GM21360 (cell line): Measurements from ENCODE around the gene KIRREL3.
A peak's percentile ranks its signal among the peaks of the same experiment; 100 is the strongest.

Experiments
- ATAC-seq: cut with Tn5 transposase; IDR thresholded peaks from one replicate; pipeline ENCODE4 v1.9.1; 2021; ENCODE audit warnings: mild to moderate bottlenecking, moderate library complexity; ENCODE audit not compliant: unreplicated experiment

The KIRREL3 gene

DNA sequence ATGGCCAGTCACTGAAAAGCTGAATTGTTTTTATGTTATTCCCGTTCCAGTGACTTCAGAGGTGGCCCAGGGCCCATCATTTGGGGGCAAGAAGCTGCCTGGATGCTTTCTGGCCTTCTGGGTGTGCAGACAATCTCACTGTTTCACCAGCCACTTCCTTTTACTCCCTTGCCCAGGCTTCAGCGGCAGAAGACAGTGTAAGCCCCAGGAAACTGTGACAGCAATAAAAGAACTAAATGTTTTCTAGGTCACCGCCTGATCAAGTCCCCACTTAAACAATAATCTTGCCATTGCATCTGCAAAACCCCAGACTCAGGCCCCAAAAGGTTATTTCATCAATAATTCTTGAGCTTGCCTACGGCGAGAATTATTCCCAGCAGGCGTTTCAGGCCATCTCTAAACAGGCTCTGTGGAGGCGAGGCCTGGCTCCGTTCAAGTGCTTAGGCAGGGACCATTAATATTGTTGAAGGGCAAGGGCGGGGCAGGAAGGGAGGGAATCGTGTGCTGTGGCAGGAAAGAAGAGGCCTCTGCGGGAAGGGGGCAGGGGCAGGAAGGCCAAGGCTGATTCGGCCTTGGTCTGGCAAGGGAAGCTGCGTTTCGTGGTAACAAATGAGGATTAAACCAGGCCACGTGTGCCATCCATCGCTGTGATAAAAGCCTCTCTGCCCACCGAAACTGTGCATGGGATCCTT lies 252.3 kb downstream of the KIRREL3 start:
- no peak for ATAC-seq

DNA sequence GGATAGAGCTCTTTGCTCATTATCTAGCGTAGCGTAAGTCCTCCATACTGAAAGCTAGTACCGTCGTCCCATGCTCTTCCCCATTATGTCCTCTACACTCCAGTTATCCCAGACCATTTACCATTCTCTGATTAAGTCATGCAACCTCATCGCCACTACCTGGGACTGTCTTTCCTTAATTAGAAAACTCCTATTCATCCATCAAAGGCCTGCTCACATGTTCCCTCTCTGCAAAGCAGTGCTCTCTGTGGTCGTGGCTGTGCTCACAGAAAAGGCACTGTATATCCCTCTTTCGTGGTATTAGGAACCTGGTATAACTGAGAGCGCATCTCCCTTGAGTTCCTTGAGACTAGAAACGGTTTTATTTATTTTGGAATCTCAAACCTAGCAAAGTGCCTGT lies 253.3 kb downstream of the KIRREL3 start:
- ATAC-seq: no peak

DNA sequence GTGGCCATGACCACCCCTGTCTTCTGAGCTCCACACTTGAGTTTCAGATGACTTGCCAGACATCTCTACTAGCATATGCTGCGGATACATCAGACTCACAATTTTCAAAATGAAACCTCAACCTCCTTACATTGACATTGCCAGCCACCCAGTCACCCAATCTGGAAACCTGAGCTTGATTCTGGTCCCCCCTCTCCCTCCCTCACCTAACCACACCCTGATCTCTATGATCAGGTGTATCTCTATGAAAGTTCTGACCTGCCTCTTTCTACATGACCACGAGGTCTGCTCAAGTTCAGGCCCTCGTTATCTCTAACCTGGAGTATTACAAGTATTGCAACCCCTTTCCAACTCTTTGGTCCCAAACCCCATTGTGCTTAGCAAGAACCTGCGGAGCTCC lies 254.1 kb downstream of the KIRREL3 start:
- ATAC-seq: no peak

DNA sequence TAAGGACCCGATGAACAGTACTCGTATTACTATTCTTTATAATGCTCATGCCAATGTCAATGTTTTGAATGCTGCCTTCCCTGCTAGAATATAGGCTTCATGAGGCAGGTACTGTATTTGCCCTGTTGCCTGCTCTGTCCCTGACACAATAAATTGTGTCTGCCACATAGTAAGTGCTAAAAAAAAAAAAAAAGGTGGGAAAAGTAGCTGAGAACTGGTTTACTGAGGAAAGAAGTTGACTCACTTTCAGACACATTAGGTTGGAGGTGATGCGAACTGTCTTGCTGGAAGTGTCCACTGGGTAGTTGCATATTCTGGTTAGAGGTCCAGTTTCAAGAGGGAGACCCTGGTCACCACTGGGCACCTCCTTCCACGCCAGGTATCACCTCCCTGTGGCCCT lies 255.9 kb downstream of the KIRREL3 start:
- no peak for ATAC-seq

DNA sequence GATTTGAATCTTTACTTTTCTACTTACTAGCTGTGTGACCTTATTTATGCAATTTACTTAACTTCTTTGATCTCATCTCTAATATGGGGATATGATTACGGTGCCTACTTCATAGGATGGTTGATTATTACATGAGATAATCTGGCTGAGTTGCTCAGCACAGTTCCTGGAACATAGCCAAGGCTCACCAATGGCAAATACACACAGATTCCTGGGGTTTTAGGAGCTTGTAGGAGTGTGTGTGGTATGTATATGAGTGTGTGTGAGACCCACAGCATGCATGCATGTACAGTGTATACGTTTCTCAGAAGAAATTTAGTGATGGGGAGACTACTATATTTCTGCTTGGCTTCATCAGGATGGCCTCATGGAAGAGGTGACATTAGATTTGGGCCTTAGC lies 256.9 kb downstream of the KIRREL3 start:
- no peak for ATAC-seq

DNA sequence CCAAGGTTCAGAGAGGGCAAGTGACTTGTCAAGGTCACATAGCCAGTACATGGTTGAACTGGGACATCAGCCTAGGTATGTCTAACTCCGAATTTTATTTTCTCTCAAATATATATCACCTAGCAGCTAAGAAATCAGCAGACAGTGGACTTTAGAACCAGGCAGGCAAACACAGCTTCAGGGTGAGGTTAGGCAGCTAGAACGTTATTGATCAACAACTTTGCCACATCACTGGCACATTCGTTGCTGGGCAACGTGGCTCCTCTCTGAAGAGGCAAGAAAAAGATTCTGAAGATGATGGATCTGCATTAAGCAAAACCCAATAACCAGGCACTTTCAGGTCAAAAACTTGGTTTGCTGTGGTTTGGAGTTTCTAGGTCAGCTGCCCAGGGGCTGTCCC lies 258.0 kb downstream of the KIRREL3 start:
- no peak for ATAC-seq

DNA sequence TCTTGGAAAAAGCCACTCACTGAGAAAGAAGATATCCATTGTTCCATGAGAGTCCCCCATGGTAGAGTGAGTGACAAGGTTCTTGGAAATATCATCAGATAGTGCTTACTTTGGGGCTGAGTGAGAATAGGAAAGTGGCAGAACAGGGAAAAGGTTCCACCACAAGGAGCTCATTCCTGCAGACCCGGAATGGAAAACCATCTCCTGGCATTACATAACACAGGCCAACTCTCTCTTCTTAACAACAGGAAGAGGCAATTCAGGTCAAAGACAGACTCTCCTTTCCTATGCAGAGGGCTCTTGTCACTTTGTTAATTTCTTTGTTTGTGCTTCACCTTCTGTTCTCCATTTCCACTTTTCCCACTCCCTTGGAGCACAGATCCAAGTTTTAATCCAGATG lies 259.7 kb downstream of the KIRREL3 start:
- ATAC-seq: no peak

DNA sequence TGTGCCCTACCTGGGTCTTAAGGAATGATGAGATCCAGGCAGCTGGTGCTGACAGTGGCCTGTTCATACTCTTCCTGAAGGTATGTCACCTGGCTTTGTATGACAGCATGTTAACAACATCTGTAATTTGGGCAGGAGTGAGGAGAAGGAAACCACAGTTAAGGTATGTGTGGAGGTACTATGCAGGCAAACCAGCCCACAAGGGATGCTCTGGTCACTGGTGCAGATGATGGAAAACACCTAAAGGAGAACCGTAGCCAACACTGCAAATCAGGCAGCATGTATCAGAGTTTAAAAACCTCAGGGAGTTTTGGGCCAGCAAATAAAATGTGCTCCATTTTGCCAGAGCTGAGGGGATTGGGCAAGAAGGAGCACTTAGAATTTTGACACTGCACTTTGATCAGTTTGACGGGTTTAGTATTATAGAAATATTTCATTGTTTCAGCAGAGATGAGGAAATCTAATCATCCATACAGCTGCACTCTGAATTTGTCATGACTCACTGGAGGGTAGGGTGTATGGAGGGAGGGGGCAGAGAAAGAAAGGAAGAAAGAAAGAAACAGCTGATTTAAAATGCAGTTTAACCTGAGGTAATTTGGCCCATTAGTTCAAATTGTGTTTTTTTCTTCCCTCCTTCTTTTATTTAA lies 260.9 kb downstream of the KIRREL3 start:
- ATAC-seq: no peak

DNA sequence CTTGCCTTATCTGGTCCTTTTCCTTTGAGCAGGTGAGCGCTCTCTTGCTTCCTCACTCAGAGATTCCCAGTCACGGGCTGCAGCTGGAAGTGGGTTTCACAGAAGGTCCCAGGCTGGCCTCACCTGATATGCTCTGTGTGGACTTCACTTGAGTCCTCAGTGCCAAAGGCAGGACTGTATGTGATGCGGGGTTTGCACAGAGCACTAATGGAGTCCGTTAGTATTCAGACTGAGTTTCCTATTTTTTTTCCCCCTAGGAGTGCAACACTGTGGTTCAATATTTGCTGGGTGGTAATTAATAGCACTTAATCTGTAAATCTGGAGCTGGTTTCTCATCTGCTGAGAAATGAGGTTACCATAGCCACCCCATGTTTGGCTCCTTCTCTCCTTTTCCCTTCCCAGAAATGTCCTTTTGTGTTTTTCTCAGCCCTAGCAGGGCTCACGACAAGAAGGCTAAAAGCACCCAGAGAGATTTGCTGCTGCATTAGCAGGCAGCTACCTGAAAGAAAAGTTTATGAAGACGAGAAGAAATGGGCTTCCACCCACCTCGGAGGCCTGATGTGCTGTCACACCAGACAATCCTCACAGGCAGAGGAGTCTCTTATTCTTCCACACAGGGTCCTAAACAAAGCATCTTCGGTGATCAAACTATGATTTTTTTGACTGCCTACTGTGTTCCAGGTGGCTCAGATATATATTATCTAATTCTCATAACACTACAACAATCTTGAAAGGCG lies 262.1 kb downstream of the KIRREL3 start:
- no peak for ATAC-seq

DNA sequence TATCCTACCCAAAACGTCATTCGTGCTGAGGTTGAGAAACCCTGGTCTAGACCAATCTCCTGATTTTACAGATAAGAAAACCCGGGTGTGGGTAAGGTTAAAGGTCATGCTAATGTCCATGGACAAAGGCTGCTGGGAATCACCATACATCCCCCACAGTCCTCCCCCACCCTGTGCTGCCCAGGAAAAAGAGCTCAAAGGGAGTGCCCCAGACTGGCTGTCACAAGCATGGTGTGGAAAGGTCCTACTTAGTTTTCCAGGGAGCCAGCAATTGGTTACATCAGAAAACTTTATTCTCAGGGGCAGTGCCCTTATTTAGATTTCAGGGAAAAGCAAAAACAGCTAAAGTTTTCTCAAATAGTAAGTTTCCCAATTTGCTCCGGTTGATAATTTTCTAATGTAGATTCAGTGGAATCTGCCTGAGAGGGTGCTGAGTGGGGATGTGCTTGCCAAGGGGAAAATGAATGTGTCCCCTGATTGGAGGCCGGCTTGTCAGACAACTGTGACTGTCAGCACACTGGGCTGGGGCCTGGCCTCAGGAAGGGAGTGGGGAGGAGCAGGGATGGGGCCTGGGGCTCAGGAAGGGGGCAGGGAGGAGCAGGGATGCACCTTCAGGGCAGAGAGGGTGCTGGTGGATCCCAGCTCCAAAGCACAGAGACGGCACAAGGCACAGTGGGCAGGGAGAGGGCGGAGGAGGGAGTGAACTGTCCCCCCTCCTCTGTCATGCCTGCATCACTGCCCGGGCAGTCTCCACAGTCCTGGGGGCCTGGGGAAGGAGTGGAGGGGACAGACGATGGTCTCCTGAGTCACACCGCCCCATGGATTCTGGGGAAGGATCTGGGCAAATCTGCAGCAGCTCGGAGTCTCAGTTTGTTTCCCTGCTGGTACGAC lies 263.6 kb downstream of the KIRREL3 start:
- no peak for ATAC-seq

DNA sequence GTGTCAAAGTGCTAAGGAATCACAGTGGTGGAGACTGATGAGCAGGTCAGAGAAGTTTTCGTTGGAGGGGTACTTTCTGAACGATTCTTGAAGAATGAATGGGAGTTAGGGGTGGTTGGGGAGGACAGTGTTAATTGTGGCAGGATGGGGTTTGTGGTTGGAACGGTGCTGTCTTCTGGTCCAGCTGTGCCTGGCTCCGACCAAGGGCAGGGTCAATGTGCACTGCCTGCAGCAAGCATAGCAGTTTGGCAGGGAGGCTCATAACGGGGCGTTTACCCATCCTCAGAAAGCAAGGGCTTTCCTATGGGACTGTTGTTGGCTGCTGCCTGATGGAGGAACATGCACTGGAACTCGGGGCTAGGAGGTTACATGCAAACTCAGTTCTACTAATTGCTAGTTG lies 265.8 kb downstream of the KIRREL3 start:
- ATAC-seq: no peak

DNA sequence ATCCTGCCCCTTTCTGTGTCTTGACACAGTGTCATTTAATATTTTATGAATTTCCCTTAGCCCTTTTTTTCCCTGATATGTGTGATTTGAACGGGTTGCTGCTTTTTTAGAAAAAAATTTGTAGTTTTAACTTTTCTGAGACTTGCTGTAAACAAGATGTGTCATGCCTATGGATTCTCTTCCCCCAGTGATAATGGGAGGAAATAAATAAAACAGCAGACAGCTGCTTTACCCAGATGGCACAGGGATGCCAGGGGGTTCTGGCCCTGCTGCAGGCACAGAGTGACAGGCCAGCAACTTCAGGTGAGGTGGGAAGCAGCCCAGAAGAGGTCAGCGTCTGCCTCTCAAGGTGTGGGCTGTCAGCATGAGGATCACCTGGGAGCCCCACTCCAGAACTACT lies 266.9 kb downstream of the KIRREL3 start:
- no peak for ATAC-seq

DNA sequence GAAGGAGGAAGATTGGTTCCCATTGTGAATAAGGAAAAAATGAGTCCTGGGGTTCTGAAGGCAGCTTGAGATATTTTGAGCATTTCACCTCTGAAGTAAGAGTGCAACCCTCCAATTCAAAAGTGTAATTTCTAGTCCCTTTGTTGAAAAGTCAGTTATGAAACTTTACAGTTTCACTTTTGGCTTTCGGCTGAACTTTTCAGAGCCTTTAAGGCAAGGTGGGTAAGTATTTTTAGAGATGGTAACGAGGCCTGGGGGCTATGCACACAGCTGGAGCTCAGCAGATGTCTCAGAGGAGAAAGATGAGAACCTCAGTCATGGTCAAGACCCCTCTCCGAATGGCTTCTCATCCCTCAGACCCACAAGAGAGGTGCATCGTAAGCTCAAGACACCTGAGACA lies 267.6 kb downstream of the KIRREL3 start:
- ATAC-seq: peak; percentile 78

DNA sequence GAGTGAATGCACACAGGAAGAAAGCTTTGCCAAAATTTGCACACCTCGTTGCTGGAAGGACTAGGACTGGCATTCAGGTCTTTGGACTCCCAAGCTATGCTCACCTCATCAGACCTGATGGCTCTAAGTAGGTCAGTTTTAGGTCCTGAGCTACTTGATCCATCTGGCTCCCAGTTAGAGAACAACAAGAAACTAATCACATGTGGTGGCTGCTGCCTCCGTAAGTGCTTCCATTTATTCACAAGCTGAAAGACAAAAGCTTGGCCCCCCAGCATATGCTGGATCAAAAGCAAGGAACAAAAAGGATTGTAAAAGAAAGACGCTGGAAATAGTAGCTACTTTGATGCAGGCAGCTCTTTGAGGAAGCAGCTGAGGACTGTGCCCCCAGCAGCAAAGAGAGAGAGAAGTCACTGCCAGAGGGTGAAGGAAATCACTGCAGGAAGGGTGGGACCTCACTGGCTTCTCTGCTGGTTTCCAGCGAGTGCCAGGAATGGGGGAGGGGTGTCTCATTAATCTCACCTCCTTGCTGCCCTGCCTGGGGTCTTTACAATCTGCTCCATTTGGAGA lies 268.9 kb downstream of the KIRREL3 start:
- no peak for ATAC-seq

DNA sequence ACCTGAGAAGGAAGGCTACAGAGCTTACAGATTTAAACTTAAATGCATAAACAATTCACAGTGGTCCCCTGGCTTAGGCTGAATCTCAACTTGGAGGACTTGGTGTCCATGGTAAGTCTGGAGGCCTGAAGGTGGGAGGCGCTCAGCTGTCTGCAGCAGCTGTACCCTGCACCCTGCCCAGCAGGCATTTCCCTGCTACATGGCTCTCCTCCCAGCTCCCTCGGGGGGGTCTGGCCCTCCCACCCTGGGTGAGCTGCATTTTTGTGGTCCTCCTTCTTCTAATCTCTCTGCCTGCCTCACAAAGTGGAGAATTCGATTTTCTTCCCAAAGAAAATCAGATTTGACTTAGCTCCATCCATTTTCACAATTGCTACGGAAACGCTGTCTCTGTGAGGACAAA lies 273.2 kb downstream of the KIRREL3 start:
- ATAC-seq: no peak

DNA sequence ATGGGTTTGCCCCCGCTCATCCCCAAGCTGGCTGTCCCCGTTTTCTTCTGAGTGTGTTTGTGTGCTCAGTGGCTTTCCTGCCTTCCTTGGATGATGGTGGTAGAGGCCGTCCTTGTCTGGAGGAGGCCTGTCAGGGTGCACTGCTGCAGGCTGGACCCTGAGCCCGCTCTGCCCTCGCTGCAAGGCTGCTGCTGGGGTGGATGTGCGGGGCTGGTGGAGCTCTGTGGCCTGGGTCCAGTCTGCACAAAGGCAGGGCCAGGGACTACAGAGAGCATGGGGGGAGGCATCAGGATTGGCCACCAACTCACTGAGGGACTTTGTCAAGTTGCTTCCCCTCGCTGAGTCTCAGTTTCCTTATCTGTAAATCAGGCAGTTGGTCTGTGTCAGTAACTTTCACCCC lies 275.0 kb downstream of the KIRREL3 start:
- ATAC-seq: no peak

DNA sequence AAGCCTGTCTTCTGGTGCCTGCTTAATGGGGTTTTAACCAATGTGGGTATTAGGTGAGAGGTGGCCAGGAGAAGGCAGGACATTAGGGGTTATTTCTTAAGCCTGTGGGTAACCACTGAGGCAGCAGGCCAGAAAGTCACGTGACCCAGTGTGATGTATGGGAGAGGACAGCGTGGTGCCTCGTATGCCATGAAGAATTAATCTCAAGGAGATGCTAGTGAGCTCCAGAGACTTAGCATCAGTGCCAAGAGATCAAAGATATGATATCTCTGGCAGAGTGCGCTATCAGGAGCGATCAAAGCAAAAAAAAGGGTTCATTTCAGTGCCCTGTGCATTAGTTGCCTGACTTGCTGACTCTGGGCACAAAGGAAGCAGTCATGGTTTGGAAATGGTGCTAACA lies 275.5 kb downstream of the KIRREL3 start:
- no peak for ATAC-seq

DNA sequence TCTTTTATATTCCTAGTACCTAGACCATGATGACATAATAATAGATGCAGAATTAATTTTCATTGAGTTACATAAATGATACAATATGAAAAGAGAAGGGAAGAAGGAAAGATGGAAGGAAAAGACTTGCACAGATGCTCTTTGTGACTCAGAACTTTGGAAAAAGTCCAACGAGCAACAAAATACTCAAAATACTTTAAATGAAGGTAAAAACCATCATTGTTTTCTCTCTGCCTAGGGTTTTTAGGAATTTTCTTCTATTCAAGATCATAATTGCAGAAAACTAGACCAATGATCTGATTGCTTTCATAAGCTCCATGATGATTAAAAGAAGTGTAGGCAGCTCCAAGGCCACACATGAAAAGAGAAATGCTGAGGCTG lies 276.9 kb downstream of the KIRREL3 start:
- ATAC-seq: no peak

DNA sequence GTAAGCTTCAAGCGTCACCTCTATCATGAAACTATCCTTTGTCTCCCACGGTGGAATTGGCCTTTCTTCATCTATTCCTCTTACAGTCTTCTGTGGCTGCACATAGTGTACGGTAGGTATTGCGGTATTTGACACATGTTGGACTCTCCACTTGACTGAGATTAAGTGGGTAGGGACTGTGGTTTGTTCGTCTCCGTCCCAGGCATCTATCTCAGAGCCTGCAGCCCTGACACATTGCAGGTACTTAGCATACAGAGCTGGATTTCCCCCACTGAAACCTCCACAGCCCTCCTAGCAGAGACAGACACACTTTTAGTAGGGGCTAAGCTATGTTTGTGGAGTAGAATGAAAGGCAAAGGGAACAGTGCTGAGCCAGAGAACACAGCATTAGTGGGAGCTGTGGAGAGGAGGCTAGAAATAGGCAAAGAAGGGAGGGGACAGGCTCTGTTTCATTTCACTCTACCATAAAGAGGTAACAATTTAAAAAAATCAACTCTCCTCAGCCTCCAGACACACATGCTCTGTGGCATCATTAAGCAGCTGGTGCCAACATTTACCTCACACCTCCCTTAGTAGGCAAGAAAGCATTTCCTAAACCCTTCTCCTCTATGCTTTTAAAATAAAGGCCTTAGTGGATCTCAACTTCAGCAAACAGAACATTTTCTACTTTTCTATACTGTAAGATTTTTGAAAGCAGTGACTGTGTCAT lies 277.5 kb downstream of the KIRREL3 start:
- no peak for ATAC-seq

DNA sequence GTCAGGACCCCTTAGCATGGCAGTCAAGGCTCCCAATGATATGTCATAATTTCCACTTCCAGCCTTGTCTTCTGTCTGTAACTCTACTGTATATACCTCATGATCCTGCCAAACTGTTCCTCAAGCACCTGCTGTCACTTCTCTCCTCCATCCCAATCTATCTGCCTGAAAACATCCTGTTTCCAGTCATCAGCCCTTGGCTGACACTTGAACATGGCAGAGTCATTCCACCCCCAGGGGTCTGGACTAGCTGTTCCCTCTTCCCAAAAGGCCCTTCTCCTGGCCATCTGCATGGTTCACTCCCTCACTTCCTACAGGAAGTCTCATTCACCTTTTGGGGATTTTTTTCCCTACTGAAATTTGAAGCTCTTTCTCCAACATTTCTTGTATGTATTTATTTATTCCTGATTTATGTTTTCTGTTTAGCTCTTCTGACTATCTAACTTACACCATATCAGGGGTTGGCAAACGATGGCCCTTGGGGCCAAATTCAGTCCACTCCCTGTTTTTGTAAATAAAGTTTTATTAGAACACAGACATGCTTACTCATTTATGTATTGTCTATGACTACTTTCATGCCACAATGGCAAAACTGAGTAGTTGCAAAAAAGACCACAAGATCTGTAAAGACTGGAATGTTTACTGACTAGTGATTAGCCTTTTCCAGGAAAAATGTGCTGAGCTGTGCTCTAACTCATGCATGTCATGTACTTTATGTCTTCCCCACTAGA lies 278.4 kb downstream of the KIRREL3 start:
- no peak for ATAC-seq
